Measurements from ENCODE around the gene C12orf43.

The C12orf43 gene

DNA sequence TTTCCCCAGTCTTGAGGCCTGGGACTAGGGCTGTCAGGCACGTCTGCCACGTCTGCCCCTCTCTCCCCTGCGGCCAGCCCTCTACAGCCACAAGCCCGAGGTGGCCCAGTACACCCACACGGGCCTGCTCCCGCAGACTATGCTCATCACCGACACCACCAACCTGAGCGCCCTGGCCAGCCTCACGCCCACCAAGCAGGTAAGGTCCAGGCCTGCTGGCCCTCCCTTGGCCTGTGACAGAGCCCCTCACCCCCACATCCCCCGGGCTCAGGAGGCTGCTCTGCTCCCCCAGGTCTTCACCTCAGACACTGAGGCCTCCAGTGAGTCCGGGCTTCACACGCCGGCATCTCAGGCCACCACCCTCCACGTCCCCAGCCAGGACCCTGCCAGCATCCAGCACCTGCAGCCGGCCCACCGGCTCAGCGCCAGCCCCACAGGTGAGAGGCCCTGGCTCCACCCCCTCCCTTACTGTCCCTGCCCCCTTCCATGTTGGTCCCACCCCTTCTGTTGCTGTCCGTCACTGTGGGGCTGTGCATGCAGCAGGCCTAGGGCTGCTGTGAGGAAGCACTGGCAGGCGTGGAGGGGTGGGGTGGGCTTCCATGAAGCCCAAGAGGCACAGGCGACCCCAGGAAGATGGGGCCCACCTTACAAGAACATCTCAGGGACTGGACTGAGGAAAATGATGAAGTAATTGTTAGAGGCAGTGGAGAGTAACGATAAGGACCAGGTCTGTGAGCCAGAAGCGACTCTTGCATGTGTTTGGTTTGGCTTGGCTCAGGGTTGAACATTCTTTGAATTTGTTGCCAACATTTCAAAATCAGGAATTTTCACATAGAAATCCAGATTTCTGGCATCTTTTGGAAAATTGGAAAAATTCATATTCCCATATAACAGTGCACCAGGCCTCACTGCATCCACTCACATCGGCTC lies 16.8 kb downstream of the C12orf43 start:
- Mint-ChIP-seq H3K9me3 (no peaks in the 10 kb centered on the region), H3K4me3 (no peak overlapping the region), H3K27me3 (peaks cover 8% of the 10 kb centered on the region), H3K27ac (no peak overlapping the region), H3K4me1 (ENCODE audit: low read depth) (no peaks in the 10 kb centered on the region), H3K36me3 (ENCODE audit: low read depth) (peaks cover 30% of the 10 kb centered on the region)
- intact Hi-C loops (cut with micrococcal nuclease): no loop called here

DNA sequence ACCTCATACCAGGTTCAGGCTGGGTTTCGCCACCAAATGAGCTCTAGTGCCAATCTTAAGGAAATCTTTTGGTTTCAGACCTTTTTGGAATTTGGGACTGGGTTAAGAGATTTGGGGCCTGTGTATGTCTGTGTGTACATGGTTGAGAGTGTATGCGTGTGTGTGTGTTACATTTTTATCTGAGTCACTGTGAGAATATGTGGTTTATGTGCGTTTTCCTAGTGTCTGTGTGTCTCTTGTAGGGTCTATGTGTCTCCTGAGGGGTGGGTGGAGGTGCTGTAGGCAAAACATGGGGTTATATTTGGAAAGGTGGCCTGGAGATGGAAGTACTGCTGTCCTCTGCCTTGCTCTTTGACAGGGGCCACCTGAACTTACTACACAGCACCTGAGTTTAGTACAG lies 17.9 kb downstream of the C12orf43 start:
- no peaks in the 10 kb centered on the region for H3K4me1 Mint-ChIP-seq (ENCODE audit: low read depth)
- no peaks in the 10 kb centered on the region for H3K9me3 Mint-ChIP-seq
- H3K27me3 Mint-ChIP-seq: peaks cover 8% of the 10 kb centered on the region
- peaks cover 19% of the 10 kb centered on the region for H3K36me3 Mint-ChIP-seq (ENCODE audit: low read depth)
- H3K4me3 Mint-ChIP-seq: no peak overlapping the region
- intact Hi-C loops (cut with micrococcal nuclease): no loop called here
- H3K27ac Mint-ChIP-seq: no peak overlapping the region

DNA sequence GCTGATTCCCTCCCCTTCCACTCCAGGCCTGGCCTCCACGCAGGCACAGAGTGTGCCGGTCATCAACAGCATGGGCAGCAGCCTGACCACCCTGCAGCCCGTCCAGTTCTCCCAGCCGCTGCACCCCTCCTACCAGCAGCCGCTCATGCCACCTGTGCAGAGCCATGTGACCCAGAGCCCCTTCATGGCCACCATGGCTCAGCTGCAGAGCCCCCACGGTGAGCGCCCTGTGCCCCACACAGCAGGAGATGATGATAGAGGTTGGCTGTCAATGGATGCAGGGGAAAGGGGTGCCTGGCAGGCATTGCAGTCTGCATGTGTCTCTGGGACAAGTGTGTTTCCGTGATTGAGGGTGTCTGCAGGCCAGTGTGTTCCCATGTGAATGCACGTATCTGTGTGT lies 18.8 kb downstream of the C12orf43 start:
- Mint-ChIP-seq H3K27me3 (peaks cover 8% of the 10 kb centered on the region), H3K9me3 (no peaks in the 10 kb centered on the region), H3K4me3 (no peak overlapping the region), H3K27ac (no peak overlapping the region), H3K36me3 (ENCODE audit: low read depth) (peaks cover 10% of the 10 kb centered on the region), H3K4me1 (ENCODE audit: low read depth) (no peaks in the 10 kb centered on the region)
- intact Hi-C loops (cut with micrococcal nuclease): no loop called here

DNA sequence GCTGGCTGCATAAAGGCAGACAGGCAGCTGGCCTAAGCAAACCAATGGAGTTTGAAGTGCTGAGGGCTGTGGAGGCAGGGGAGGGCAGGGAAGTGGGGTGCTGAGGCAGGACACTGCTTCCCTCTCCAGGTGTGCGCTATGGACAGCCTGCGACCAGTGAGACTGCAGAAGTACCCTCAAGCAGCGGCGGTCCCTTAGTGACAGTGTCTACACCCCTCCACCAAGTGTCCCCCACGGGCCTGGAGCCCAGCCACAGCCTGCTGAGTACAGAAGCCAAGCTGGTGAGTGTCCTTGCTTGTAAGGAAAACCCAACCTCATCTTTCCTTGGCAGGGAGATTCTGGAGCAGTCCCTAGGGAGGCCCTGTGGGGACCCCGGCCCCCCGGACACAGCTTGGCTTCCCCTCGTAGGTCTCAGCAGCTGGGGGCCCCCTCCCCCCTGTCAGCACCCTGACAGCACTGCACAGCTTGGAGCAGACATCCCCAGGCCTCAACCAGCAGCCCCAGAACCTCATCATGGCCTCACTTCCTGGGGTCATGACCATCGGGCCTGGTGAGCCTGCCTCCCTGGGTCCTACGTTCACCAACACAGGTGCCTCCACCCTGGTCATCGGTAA lies 20.0 kb downstream of the C12orf43 start:
- Mint-ChIP-seq H3K9me3 (no peaks in the 10 kb centered on the region), H3K27ac (no peak overlapping the region), H3K4me3 (no peak overlapping the region), H3K36me3 (ENCODE audit: low read depth) (no peaks in the 10 kb centered on the region), H3K4me1 (ENCODE audit: low read depth) (no peaks in the 10 kb centered on the region), H3K27me3 (peaks cover 8% of the 10 kb centered on the region)
- intact Hi-C loops (cut with micrococcal nuclease): no loop called here

DNA sequence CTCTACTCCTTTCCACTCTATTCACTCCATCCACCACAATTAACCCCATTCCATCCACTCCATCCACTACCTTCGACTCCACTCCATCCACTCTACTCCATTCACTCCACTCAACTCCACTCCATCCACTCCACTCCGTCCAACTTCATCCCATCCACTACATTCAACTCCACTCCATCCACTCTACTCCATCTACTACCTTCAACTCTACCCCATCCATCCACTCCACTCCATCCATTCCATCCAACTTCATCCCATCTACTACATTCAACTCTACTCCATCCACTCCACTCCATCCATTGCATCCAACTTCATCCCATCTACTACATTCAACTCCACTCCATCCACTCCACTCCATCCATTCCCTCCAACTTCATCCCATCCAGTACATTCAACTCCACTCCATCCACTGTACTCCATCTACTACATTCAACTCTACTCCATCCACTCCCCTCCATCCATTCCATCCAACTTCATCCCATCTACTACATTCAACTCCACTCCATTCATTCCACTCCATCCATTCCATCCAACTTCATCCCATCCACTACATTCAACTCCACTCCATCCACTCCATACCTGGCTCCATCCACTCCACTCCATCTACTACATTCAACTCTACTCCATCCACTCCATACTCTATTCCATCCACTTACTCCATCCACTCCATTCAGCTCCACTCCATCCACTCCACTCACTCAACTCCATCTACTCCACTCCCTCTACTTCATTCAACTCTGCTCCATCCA lies 21.5 kb downstream of the C12orf43 start:
- Mint-ChIP-seq H3K27ac (no peak overlapping the region), H3K36me3 (ENCODE audit: low read depth) (no peaks in the 10 kb centered on the region)
- intact Hi-C loops (cut with micrococcal nuclease): no loop called here

DNA sequence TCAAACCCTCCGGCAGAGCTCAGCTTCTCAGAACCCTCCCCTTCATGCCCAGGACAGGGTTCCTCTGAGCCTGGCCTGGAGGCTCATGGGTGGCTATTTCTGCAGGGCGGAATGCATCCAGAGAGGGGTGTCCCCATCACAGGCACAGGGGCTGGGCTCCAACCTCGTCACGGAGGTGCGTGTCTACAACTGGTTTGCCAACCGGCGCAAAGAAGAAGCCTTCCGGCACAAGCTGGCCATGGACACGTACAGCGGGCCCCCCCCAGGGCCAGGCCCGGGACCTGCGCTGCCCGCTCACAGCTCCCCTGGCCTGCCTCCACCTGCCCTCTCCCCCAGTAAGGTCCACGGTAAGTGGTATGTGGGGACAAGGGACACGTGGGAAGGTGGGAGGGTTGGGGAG lies 22.2 kb downstream of the C12orf43 start:
- no peaks in the 10 kb centered on the region for H3K4me1 Mint-ChIP-seq (ENCODE audit: low read depth)
- peaks cover 8% of the 10 kb centered on the region for H3K27me3 Mint-ChIP-seq
- no peaks in the 10 kb centered on the region for H3K9me3 Mint-ChIP-seq
- no peak overlapping the region for H3K4me3 Mint-ChIP-seq
- no peaks in the 10 kb centered on the region for H3K36me3 Mint-ChIP-seq (ENCODE audit: low read depth)
- intact Hi-C loops (cut with micrococcal nuclease): no loop called here
- no peak overlapping the region for H3K27ac Mint-ChIP-seq

More for the DNA sequence above, 21.5 kb downstream of the C12orf43 start:
- Mint-ChIP-seq H3K9me3 (no peaks in the 10 kb centered on the region), H3K4me1 (ENCODE audit: low read depth) (no peaks in the 10 kb centered on the region), H3K4me3 (no peak overlapping the region), H3K27me3 (peaks cover 8% of the 10 kb centered on the region)

DNA sequence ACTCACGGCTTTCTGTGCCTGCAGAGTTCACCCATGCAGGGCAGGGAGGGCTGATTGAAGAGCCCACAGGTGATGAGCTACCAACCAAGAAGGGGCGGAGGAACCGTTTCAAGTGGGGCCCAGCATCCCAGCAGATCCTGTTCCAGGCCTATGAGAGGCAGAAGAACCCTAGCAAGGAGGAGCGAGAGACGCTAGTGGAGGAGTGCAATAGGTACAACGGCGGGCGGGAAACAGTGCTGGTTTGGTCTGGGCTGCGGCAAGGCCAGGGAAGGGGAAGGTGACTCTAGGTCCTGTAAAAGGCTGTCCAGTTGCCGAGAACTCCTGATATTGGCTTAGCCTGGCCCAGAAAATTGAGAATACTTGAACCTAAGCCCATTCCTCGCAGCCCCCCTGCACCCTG lies 22.8 kb downstream of the C12orf43 start:
- intact Hi-C loops (cut with micrococcal nuclease): no loop called here
- peaks cover 10% of the 10 kb centered on the region for H3K27me3 Mint-ChIP-seq
- H3K27ac Mint-ChIP-seq: no peak overlapping the region
- no peaks in the 10 kb centered on the region for H3K36me3 Mint-ChIP-seq (ENCODE audit: low read depth)
- H3K4me3 Mint-ChIP-seq: no peak overlapping the region
- peaks cover 1% of the 10 kb centered on the region for H3K9me3 Mint-ChIP-seq
- no peaks in the 10 kb centered on the region for H3K4me1 Mint-ChIP-seq (ENCODE audit: low read depth)

DNA sequence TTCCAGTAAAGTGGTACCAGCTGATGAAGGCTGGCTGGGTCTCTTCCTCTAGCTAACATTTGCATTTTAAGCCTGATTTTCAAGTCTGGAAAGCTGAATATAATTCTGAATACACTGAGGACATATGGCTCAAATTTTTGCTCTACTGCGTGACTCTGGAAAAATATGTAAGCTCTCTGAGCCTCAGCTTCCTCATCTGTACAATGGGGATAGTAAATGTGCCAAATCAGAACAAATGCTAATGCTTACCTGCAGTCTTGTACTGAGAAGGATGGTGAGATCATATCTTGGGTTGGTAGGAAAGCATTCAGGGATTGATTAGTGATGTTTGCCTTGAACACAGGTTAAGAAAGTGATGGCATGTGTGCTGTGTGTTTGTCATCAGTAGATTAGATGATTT lies 23.3 kb downstream of the C12orf43 start:
- intact Hi-C loops (cut with micrococcal nuclease): no loop called here
- no peak overlapping the region for H3K27ac Mint-ChIP-seq
- H3K9me3 Mint-ChIP-seq: peaks cover 6% of the 10 kb centered on the region
- H3K36me3 Mint-ChIP-seq (ENCODE audit: low read depth): no peaks in the 10 kb centered on the region
- H3K27me3 Mint-ChIP-seq: peaks cover 10% of the 10 kb centered on the region
- H3K4me1 Mint-ChIP-seq (ENCODE audit: low read depth): no peaks in the 10 kb centered on the region
- no peak overlapping the region for H3K4me3 Mint-ChIP-seq

DNA sequence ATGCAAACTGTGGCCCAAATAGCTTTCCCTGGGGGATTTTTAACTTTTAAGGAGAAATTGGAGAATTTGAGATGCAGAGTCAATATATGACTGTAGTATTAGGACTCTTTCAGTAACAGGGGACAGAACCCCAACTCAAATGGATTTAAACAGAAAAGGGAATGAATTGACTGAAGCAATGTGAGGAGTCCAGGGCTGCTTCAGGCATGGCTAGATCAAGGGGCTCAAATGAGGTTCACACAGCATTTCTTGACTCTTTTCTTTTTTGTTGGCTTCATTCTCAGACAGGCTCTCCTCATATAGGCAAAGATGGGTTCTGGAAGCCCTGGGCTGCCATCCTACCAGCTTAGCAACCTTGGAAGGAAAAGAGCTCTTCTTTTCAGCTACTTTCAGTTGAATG lies 24.3 kb downstream of the C12orf43 start:
- Mint-ChIP-seq H3K9me3 (peaks cover 7% of the 10 kb centered on the region), H3K27ac (no peak overlapping the region), H3K4me1 (ENCODE audit: low read depth) (no peaks in the 10 kb centered on the region), H3K27me3 (peaks cover 10% of the 10 kb centered on the region), H3K4me3 (no peak overlapping the region), H3K36me3 (ENCODE audit: low read depth) (no peaks in the 10 kb centered on the region)
- intact Hi-C loops (cut with micrococcal nuclease): no loop called here

DNA sequence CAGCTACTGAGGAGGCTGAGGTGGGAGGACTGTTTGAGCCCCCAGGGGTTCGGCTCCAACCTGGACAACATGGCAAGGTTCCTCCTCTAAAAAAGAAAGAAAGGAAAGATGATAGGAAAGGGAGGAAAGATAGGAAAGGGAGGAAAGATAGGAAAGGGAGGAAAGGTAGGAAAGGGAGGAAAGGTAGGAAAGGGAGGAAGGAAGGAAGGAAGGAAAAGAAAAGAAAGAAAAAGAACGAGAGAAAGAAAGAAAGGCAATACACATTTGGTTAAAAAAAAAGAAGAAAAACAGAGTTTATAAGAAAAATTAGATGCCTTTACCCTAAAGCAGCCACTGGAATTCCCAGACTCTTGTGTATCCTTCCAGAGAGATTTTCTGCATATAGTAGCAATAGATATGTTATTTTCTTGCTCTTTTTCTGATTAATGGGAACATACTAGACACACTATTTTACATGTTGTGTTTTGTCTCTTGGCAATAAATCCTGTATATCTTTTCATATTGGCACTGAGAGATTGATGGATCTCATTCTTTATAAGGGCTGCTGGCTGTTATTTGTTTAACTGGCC lies 25.7 kb downstream of the C12orf43 start:
- Mint-ChIP-seq H3K9me3 (peaks cover 7% of the 10 kb centered on the region), H3K4me1 (ENCODE audit: low read depth) (no peaks in the 10 kb centered on the region), H3K27me3 (peaks cover 10% of the 10 kb centered on the region), H3K27ac (no peak overlapping the region), H3K36me3 (ENCODE audit: low read depth) (no peaks in the 10 kb centered on the region), H3K4me3 (no peak overlapping the region)
- intact Hi-C loops (cut with micrococcal nuclease): no loop called here

DNA sequence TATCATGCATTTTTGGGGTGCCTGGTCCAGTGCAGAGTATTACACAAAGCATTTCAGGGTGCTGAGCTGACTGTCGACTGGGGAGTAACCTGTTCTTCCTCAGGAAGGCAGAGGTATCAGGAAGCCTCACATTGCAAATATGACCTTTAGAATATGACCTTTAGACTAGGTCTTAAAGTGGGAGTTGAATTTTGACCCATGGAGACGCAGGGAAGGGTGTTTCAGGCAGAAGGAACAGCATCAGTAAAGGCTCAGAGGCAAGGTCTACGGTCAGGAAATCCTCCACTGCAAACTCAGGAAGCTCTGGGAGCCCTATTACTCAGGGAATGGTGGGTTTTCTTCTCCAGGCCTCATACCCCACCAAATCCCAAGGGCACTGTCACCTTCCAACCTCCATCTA lies 26.6 kb downstream of the C12orf43 start:
- no peaks in the 10 kb centered on the region for H3K4me1 Mint-ChIP-seq (ENCODE audit: low read depth)
- H3K27ac Mint-ChIP-seq: no peak overlapping the region
- no peak overlapping the region for H3K4me3 Mint-ChIP-seq

DNA sequence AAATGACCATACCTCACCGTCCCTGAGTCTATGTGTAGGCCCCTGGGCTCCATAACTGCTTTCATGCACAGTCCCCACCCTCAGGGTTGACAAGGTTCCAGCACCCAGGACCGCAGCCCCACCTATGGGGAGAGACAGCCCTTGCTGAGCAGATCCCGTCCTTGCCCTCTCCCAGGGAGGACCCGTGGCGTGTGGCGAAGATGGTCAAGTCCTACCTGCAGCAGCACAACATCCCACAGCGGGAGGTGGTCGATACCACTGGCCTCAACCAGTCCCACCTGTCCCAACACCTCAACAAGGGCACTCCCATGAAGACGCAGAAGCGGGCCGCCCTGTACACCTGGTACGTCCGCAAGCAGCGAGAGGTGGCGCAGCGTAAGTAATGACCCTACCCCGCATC lies 27.6 kb downstream of the C12orf43 start:
- H3K36me3 Mint-ChIP-seq (ENCODE audit: low read depth): no peaks in the 10 kb centered on the region
- peaks cover 2% of the 10 kb centered on the region for H3K27me3 Mint-ChIP-seq
- H3K4me3 Mint-ChIP-seq: no peak overlapping the region
- H3K4me1 Mint-ChIP-seq (ENCODE audit: low read depth): no peaks in the 10 kb centered on the region
- H3K27ac Mint-ChIP-seq: no peak overlapping the region
- peaks cover 7% of the 10 kb centered on the region for H3K9me3 Mint-ChIP-seq
- intact Hi-C loops (cut with micrococcal nuclease): no loop called here

More for the DNA sequence above, 26.6 kb downstream of the C12orf43 start:
- H3K36me3 Mint-ChIP-seq (ENCODE audit: low read depth): no peaks in the 10 kb centered on the region
- intact Hi-C loops (cut with micrococcal nuclease): no loop called here
- H3K9me3 Mint-ChIP-seq: peaks cover 7% of the 10 kb centered on the region
- peaks cover 3% of the 10 kb centered on the region for H3K27me3 Mint-ChIP-seq

DNA sequence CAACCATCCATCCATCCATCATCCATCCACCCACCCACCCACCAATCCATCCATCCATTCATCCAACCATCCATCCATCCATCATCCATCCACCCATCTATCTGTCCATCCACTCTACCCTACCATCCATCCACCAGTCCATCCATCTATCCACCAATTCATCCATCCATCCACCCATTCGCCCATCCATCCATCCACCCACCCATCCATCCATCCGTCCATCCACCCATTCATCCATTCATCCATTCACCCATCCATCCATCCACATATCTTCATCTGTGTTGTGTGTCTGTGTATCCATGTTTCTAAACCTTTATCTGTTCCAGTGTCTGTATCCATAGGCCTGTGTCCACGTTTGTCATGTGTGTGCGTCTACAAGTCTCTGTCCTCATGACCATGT lies 28.1 kb downstream of the C12orf43 start:
- Mint-ChIP-seq H3K4me3 (no peak overlapping the region), H3K9me3 (peaks cover 7% of the 10 kb centered on the region), H3K27me3 (peaks cover 2% of the 10 kb centered on the region), H3K36me3 (ENCODE audit: low read depth) (no peaks in the 10 kb centered on the region), H3K4me1 (ENCODE audit: low read depth) (no peaks in the 10 kb centered on the region), H3K27ac (no peak overlapping the region)
- intact Hi-C loops (cut with micrococcal nuclease): no loop called here

Measured in dendritic cell treated with granulocyte-macrophage colony-stimulating factor and Interleukin-4, amounts not matched to agents 40 ng/mL and 50 ng/mL, for 4 days (primary cell).